Glutamatergic neuron (in vitro differentiated cells): ENCODE measurements around the gene OAT. TPM values are rescaled to one million over a fixed set of nuclear protein-coding genes. Genes with fewer than 3 reads are reported as not detected.

ENCODE experiments used
- DNase-seq: peaks from one replicate; pipeline ENCODE4 v3.0.0; 2022
- H3K27ac Mint-ChIP-seq: one replicate; pipeline ENCODE4 v1.8.0; 2020; ENCODE audit warnings: mild to moderate bottlenecking, mixed read lengths, inconsistent platforms; ENCODE audit not compliant: unreplicated experiment
- H3K27me3 Mint-ChIP-seq: one replicate; pipeline ENCODE4 v1.8.0; 2020; ENCODE audit warnings: mild to moderate bottlenecking, moderate library complexity, mixed read lengths, inconsistent platforms; ENCODE audit not compliant: unreplicated experiment
- H3K36me3 Mint-ChIP-seq: one replicate; pipeline ENCODE4 v1.8.0; 2020; ENCODE audit warnings: mild to moderate bottlenecking, mixed read lengths, inconsistent platforms; ENCODE audit not compliant: unreplicated experiment
- H3K4me1 Mint-ChIP-seq: one replicate; pipeline ENCODE4 v1.8.0; 2020; ENCODE audit warnings: mild to moderate bottlenecking, low read depth, mixed read lengths, inconsistent platforms; ENCODE audit not compliant: unreplicated experiment
- H3K4me3 Mint-ChIP-seq: one replicate; pipeline ENCODE4 v1.8.0; 2020; ENCODE audit warnings: mild to moderate bottlenecking, mixed read lengths, inconsistent platforms; ENCODE audit not compliant: unreplicated experiment
- H3K9me3 Mint-ChIP-seq: one replicate; pipeline ENCODE4 v1.8.0; 2020; ENCODE audit warnings: mild to moderate bottlenecking, moderate library complexity, mixed read lengths, inconsistent platforms; ENCODE audit not compliant: unreplicated experiment
- CTCF ChIP-seq: fragments of 200-600 bp; sonication (generic); IDR thresholded peaks from one replicate; pipeline ENCODE4 v1.5.0; 2021; ENCODE audit not compliant: partially characterized antibody, unreplicated experiment
- total RNA-seq: library from RNA; stranded (reverse); fragmentation: NEBNext Ultra II Directional; extraction: Animal tissue kit (Norgen Biotek cat#: 25700); gene quantifications from one replicate; pipeline ENCODE4 v1.2.1, GENCODE V29; 2021; ENCODE audit not compliant: unreplicated experiment

OAT gene
- total RNA-seq, 1 donor from 2014 or later, result 49.2 TPM

DNA sequence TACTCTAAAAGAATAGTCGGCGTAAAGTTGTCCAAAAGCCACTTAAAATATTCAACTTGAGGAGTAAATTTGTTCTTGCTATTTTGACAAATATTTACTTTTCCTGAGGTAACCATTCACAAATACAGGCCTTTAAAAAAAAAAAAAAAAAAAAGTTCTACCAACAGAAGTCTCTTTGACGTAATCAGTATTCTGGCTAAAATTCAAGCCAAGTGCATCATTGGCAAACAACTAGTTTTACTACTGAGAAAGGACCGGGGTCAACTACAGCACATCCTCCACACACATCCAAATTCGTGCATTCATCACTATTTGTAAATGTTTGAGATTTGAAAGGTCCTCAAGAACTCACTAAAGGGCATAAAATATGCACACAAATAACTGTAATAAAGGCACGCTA, 2.0 kb downstream of the OAT start:
- Mint-ChIP-seq H3K36me3 (no peaks in the 10 kb centered on the region), H3K27ac (no peak overlapping the region), H3K4me1 (peaks cover 2% of the 10 kb centered on the region), H3K27me3 (peaks cover 3% of the 10 kb centered on the region), H3K9me3 (peaks cover 8% of the 10 kb centered on the region), H3K4me3 (peak overlapping the region; percentile 67)
- TF ChIP-seq CTCF, result no peak
- DNase-seq, result no peak

DNA sequence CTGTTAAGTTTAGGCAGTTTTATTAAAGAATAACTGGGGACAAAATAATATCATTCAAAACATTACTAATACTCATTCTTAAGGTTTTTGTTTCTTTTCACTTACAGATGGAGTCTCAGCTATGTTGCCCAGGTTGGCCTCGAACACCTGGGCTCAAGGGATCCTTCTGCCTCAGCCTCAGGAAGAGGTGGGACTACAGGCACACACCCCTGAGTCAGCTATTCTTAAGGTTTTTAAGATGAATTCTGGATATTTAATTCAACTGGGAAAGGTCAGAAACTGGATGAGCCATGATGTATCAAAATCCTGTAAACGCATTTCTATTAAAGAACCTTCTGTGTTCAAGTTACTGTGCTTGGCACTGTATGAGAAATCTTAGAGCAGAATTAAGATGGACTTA, 3.5 kb downstream of the OAT start:
- Mint-ChIP-seq H3K36me3 (no peaks in the 10 kb centered on the region), H3K9me3 (peaks cover 8% of the 10 kb centered on the region), H3K27me3 (peaks cover 3% of the 10 kb centered on the region), H3K4me1 (peaks cover 2% of the 10 kb centered on the region), H3K27ac (no peak overlapping the region), H3K4me3 (no peak overlapping the region)
- no peak for DNase-seq
- no peak for TF ChIP-seq CTCF

DNA sequence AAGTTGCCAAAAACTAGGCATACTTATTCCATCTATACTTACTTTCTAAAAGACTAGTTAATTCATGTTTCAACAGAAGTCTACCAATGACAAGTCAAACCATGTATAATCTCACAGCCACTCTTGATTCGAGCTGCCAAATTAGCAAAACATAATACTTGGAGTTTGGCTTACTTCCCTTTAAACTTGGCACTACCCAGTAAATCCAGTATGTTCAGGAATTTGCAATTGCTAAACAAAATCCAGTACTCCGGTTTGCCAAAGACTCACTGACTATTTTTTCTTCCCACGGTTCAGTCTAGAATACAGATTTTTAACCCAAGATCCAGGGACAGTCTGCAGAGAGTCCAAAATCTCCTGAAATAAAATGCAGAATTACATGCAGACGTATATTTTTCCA, 4.6 kb downstream of the OAT start:
- Mint-ChIP-seq H3K9me3 (peaks cover 8% of the 10 kb centered on the region), H3K4me3 (no peak overlapping the region), H3K27ac (no peak overlapping the region), H3K36me3 (no peaks in the 10 kb centered on the region), H3K27me3 (no peaks in the 10 kb centered on the region), H3K4me1 (no peaks in the 10 kb centered on the region)
- DNase-seq, result no peak
- TF ChIP-seq CTCF, result no peak

DNA sequence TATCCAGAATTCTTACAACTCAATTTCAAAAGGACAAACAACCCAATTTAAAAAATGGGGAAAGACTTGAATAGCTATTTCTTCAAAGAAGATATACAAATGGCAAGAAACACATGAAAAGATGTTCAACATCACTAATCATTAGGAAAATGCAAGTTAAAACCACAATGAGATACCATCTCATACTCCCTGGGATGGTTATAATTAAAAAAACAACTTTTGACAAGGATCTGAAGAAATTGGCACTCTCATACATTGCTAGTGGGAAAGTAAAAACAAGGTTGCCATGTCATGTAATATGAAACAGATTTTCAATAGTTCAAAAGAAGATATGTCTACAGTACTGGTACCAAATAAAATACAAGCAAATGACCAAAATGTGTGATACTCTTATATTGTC, 9.0 kb downstream of the OAT start:
- no peak overlapping the region for H3K27ac Mint-ChIP-seq
- H3K36me3 Mint-ChIP-seq, result no peaks in the 10 kb centered on the region

GRCh38 chr10:124408357-124408756, 10.4 kb downstream of the OAT start:
- no peak for TF ChIP-seq CTCF
- no peak for DNase-seq
- Mint-ChIP-seq H3K4me1 (no peaks in the 10 kb centered on the region), H3K27ac (no peak overlapping the region), H3K9me3 (peaks cover 1% of the 10 kb centered on the region), H3K4me3 (no peak overlapping the region), H3K36me3 (no peaks in the 10 kb centered on the region), H3K27me3 (no peaks in the 10 kb centered on the region)

More for the DNA sequence above, 9.0 kb downstream of the OAT start:
- Mint-ChIP-seq H3K4me1 (no peaks in the 10 kb centered on the region), H3K9me3 (no peaks in the 10 kb centered on the region), H3K4me3 (no peak overlapping the region), H3K27me3 (no peaks in the 10 kb centered on the region)
- TF ChIP-seq CTCF, result no peak
- no peak for DNase-seq
